Left ventricle myocardium inferior (tissue), 1 donor: ENCODE results near the gene SCML2. TPM values are rescaled to one million over a fixed set of nuclear protein-coding genes. Genes with fewer than 3 reads are reported as not detected.

Source experiments
- DNase-seq: peaks from one replicate; pipeline ENCODE4 v3.0.0-alpha.2; 2020
- H3K27ac ChIP-seq: fragments of 200-600 bp; replicated peaks from 2 replicates; pipeline ENCODE4 v1.8.0; 2021
- H3K27me3 ChIP-seq: fragments of 200-600 bp; 2 replicates; pipeline ENCODE4 v1.8.0; 2021; ENCODE audit warnings: low read depth
- H3K36me3 ChIP-seq: fragments of 200-600 bp; 2 replicates; pipeline ENCODE4 v1.8.0; 2021
- H3K4me1 ChIP-seq: fragments of 200-600 bp; 2 replicates; pipeline ENCODE4 v1.8.0; 2021
- H3K4me3 ChIP-seq: fragments of 200-600 bp; 2 replicates; pipeline ENCODE4 v1.8.0; 2021; ENCODE audit warnings: mild to moderate bottlenecking, moderate library complexity
- H3K9me3 ChIP-seq: fragments of 200-600 bp; replicated peaks from 2 replicates; pipeline ENCODE4 v1.8.0; 2021
- CTCF ChIP-seq: fragments of 200-600 bp; IDR thresholded peaks from 2 replicates; pipeline ENCODE4 v1.8.0; 2021; ENCODE audit warnings: antibody characterized with exemption, mild to moderate bottlenecking, borderline replicate concordance
- intact Hi-C: fragments of 100-400 bp; cut with micrococcal nuclease; formaldehyde crosslinking; loops from one replicate; pipeline ENCODE4 v1.11.0; 2022
- total RNA-seq: library from RNA; stranded (reverse); fragmentation: NEBNext Ultra II Directional; extraction: Animal tissue kit (Norgen Biotek cat#: 25700); gene quantifications from one replicate; pipeline ENCODE4 v1.2.1, GENCODE V29; 2021
- donor health status: DM: no; HTN: yes; CAD: no; lungs with severe emphysema.

SCML2 gene
- total RNA-seq, 1 donor from 2014 or later = 1.1 TPM

DNA sequence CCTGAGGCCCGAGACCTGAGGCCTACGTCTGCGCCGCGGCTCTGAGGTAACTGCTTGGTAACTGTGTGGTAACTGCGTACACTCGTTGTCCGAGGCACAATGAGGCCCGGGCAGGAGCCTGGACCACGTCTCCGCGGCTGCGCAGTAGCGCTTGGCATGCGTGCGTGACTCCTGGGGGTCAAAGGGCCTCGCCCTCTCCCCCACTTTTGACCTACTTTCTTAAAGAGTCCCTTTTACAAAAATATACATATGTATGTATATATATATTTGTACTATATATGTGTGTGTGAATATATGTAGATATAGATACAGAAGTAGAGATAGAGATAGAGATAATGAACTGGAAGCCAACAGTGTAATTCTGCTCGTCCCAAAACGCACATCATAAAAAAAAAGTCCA, 133.7 kb downstream of the SCML2 start, which contains the start of gene BEND2:
TSS of gene BEND2 (minus strand) at position 101 of the 400 bp plus-strand sequence. CDS start 136 bp downstream, outside the sequence.
- no peak within 1 kb of the TSS for H3K27ac ChIP-seq
- intact Hi-C loops = no loop called here
- H3K4me1 ChIP-seq = no peaks in the 10 kb centered on the region
- H3K27me3 ChIP-seq = no peaks in the 10 kb centered on the region
- TF ChIP-seq CTCF = no peak
- no peak for DNase-seq
- H3K4me3 ChIP-seq = no peak within 1 kb of the TSS
- H3K9me3 ChIP-seq = no peaks in the 10 kb centered on the region
- H3K36me3 ChIP-seq = no peaks in the 10 kb centered on the region

- no peak overlapping the region for H3K27ac ChIP-seq
- no peak overlapping the region for H3K4me3 ChIP-seq
- intact Hi-C loops = no loop called here
- no peaks in the 10 kb centered on the region for H3K27me3 ChIP-seq
- DNase-seq = no peak
- no peaks in the 10 kb centered on the region for H3K9me3 ChIP-seq
- H3K4me1 ChIP-seq = no peaks in the 10 kb centered on the region
- no peaks in the 10 kb centered on the region for H3K36me3 ChIP-seq
- TF ChIP-seq CTCF = peak; percentile 47
These were observed 144.0 kb downstream of the SCML2 start for GRCh38 chrX:18210470-18210869.

DNA sequence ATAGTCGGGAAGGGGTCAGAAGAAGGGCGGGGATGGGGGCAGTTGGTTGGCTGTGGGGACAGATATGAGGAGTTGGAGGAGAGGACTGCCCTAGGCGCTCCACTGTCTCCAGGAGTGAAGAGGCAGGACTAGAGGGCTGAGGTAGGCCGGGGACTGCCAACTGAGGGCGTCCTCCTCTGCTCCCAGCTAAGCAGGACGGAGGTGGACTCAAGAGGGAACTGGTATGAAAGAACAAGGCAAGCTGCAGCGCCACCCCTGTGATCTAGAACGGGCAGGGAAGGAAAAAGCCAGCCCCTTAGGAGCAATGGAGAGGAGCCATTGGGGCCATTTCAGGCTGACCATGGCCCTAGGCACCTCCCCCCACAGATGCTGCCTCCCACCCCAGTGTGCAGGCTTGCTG, 147.8 kb downstream of the SCML2 start:
- intact Hi-C loops = no loop called here
- H3K4me1 ChIP-seq = no peaks in the 10 kb centered on the region
- H3K27ac ChIP-seq = no peak overlapping the region
- no peaks in the 10 kb centered on the region for H3K27me3 ChIP-seq
- H3K9me3 ChIP-seq = no peaks in the 10 kb centered on the region
- no peak for DNase-seq
- no peak overlapping the region for H3K4me3 ChIP-seq
- H3K36me3 ChIP-seq = no peaks in the 10 kb centered on the region
- no peak for TF ChIP-seq CTCF

GRCh38 chrX:18203631-18204030, 150.9 kb downstream of the SCML2 start:
- Histone ChIP-seq H3K27me3 (no peaks in the 10 kb centered on the region), H3K4me1 (no peaks in the 10 kb centered on the region), H3K9me3 (no peaks in the 10 kb centered on the region), H3K4me3 (no peak overlapping the region), H3K27ac (no peak overlapping the region), H3K36me3 (no peaks in the 10 kb centered on the region)
- intact Hi-C loops = no loop called here
- no peak for DNase-seq
- TF ChIP-seq CTCF = no peak

- H3K36me3 ChIP-seq = no peaks in the 10 kb centered on the region
- no peak overlapping the region for H3K4me3 ChIP-seq
- H3K27me3 ChIP-seq = no peaks in the 10 kb centered on the region
- TF ChIP-seq CTCF = no peak
- H3K4me1 ChIP-seq = no peaks in the 10 kb centered on the region
- DNase-seq = no peak
- H3K9me3 ChIP-seq = no peaks in the 10 kb centered on the region
- intact Hi-C loops = no loop called here
- H3K27ac ChIP-seq = no peak overlapping the region
These were observed 159.8 kb downstream of the SCML2 start for GRCh38 chrX:18194688-18195087.

Other genes with a start within 250 kb of the SCML2 start
- gene BEND2, start 133.8 kb downstream of the SCML2 start, total RNA-seq = not detected
- gene CDKL5, start 70.9 kb upstream of the SCML2 start, total RNA-seq = 9.3 TPM